Endometrium (tissue), 2 donors: Measurements from ENCODE around the gene WBP2.
"Not testable (repeated sequence)": the region's sequence is repeated elsewhere in the genome, so short reads cannot be mapped to it uniquely, and the experiment has no call there.

ENCODE experiments used
- FAIRE-seq: peaks from 2 replicates; lab custom pipeline; 2012; peaks lifted over from hg19 to GRCh38; lab: Jason Lieb, UNC
- donor health status: control.
- donor health status: control.

Gene WBP2

GRCh38 chr17:75888484-75888883, 33.3 kb upstream of the WBP2 start:
- no peak for FAIRE-seq

GRCh38 chr17:75885860-75886259, 30.7 kb upstream of the WBP2 start:
- not testable (repeated sequence) for FAIRE-seq

DNA sequence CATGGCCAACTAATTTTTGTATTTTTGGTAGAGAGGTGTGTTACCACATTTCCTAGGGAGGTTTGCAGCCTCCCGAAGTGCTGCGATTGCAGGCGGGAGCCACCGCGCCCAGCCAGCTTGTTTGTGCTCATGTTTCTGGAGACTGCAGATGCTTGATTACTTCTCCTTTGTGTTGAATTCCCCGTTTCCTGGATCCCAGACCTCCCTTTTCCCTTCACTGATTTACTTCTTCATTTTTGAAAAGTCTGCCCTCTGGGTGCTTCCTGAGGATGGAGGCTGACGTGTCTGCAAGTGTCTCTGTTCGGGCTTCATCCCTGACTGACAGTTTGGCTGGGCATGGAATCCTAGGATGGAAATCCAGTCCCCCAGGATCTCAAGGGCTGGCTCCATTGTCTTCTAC, 30.3 kb upstream of the WBP2 start:
- no peak for FAIRE-seq

DNA sequence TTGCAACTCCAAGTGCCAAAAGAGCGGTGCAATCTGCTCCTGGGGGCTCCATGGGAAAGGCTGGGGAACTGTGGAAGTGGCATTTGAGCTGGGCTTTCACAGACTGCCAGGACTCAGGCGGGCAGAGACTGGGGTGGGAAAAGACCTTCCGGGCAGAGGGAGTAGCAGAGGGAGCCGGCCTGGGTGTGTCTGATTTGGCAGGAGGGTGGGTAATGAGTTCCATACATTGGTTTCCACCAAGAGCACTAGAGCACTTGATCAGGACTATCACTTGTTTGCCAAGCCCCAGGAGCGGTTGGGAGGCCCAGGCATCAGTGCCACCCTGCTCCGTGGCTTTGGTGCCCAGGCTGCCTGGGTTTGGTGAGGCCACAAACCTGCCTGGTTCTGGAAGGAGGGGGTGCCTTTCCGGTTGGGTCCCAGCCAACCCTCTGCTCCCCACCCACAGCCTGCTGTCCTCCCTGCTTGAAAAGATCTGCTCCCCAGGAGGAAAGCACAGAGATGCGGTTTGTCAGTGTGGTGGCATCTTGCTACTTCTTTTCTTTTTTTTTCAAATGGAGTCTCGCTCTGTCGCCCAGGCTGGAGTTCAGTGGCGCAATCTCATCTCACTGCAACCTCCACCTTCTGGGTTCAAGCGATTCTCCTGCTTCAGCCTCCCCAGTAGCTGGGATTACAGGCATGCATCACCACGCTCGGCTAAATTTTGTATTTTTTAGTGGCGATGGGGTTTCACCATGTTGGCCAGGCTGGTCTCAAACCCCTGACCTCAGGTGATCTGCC, 26.7 kb upstream of the WBP2 start:
- no peak for FAIRE-seq

- FAIRE-seq, result no peak
Observed at GRCh38 chr17:75880266-75880665, 25.1 kb upstream of the WBP2 start.

DNA sequence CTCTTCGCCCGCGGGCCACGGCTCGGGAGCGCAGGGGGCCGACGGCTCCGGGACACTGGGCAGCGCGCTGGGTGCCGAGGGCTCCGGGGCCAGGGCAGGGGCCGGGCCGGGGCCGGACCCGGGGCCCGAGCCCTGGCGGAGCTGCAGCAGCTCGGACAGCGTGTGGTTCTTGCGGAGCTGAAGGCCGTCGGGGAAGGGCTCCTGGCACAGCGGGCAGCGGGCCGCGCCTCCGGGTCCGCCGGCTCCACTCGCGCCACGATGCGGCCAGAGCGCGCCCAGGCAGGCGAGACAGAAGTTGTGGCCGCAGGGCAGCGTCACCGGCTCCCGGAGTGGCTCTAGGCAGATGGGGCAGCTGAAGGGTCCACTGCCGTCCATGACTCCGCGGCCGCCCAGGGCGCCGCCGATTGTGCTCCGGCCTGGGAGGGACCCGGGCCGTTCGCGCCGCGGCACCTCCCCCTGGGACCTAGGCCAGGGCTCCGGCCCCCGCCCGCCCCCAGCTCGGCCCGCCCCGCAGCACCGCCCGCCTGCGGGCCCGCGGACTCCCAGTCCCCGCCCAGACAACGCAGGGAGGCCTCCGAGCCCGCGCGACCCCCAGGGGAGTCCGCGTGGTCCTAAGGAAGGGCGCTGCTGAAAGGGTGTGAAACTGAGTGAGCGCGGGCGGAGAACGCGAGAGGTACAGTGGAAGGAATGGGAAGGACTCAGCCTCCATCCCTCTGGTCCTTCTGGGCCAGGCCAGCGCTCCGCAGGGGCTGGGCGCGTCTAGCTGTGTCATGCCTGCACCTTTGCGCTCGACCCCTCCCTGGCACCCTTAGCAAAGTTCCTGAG, 23.3 kb upstream of the WBP2 start, which contains the start of gene TRIM47:
TSS of gene TRIM47 (minus strand) at position 408 of the 825 bp plus-strand sequence. CDS start at position 375, 33 bp downstream.
- no peak for FAIRE-seq

DNA sequence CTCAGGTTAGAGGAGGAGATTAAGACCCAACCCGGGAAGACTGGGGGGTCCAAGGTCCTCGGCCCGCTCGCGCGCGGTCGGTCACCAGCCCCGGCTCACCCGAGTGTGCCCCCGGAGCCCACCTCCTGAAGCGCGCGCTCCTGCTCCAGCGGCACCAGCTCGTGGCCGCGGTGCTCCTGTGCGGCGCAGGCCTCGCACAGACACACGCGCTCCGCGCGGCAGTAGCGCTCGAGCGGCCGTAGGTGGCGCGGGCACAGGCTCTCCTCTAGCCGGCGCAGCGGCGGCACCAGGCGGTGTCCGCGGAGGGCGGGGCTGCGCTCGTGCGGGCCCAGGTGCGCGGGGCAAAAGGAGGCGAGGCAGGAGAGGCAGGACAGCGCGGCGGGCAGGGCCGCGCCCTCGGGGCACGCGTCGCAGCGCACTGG, 22.6 kb upstream of the WBP2 start:
- FAIRE-seq, result no peak

DNA sequence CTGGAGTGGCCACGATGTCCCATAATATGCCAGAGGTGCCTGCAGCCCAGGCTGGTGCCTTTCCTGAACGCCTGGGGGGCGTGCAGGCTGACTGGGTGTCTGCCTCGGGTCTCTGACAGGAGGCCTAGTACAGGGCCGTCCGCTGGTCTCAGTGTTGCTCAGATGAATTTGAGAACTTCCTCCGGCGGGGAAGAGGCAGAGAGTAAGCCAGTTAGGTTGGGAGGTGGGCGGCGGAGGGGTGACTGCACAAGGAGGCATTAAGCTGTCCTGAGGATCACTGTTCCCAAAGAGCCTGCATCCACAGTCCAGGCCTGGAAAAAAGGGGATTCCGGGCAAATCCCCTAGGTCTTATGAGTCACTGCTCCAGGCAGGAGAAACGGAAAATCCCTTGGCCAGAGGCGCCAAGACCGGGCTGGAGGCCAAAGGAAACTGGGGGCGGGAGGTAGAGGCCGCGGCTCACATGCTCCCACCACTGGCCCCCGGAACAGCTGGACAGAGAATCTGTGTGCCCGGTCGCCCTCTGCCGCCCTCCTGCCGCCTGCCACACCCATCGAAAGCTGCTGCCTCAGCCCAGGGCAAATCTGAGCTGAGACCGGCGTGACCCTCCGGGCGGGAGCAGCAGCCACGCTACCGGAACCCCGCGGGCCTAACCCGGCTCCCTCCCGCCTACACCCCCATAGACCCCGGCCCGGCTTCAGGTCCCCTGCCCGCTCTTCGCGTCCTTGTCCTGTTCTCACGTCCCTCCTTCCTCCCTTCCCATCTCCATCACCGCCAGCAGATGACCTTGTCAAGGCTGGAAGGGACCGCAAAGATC, 22.0 kb upstream of the WBP2 start:
- FAIRE-seq, result no peak

DNA sequence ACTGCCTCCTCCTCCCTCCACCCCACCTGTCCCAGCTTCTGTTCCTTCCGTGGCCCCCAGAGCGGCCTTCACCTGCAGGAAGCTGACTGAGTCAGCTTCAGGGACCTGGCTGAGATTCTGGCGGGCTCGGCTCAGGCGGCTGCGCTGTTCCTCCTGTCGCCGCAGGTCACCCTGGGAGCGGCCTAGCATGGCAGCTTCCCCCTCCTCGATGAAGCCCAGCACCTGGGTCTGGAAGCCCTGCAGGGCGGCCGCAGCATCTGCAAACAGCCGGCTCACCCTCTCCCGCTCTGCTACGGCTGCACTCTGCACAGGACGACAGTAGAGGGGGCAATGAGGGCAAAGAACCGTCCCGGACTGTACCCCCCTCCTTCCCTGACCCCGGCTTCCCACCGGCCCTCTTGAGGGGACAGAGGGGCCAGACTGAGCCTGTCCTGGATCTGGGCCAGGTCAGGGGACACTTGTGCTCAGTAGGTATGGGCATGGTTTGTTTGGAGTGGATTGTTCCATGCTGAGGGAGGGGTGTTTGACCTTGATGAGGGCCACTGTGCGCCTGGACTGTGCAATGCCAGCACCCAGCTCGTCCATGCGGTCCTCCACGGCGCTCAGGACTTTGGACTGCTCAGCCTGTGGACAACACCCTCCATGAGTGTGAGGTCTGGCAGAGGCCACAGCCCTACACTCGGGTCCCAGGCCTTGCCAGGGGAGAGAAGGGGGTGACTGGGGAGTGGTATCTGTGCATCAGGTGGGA, 21.2 kb upstream of the WBP2 start:
- FAIRE-seq, result no peak

- no peak for FAIRE-seq
Observed at GRCh38 chr17:75875940-75876189, 20.7 kb upstream of the WBP2 start.

GRCh38 chr17:75875182-75875939, 20.2 kb upstream of the WBP2 start:
- no peak for FAIRE-seq

DNA sequence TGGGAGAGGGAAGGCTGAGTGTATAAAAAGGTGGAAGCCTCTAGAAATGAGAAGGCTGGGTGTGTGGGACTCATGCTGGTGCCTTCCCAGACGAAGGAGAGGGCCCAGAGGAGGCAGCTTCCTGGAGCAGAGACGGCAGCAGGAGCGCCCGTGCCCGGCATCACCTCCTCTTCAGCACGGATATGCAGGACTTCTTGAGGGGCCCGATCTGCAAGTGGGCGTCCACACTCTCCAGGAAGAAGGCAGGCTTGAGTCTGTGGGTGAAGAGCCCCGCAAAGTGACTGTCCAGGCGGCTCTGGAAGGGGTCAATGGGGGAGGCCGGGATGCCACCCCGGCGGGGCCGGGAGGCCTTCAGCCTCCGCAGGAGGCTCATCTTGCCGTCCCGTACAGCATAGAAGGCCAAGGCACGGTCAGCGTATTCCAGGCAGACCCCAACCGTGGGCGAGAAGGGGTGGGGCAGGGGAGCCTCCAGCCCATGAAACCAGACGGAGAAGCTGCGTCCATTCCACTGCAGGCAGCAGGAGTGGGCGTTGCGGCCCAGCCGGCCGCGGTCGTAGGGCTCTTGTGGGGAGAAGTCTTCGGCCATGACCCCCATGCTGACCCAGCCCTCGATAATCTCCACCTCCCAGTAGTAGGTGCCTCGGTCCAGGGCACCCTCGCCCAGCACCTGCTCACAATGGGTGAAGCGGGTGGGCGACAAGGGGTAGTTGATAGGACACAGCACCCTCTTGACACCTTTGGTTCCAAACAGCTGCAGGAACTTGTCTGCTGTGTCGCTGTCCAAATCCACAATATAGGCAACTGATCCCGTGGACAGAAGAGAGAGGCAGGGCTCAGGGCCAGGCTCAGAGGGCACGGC, 19.4 kb upstream of the WBP2 start:
- FAIRE-seq, result no peak

DNA sequence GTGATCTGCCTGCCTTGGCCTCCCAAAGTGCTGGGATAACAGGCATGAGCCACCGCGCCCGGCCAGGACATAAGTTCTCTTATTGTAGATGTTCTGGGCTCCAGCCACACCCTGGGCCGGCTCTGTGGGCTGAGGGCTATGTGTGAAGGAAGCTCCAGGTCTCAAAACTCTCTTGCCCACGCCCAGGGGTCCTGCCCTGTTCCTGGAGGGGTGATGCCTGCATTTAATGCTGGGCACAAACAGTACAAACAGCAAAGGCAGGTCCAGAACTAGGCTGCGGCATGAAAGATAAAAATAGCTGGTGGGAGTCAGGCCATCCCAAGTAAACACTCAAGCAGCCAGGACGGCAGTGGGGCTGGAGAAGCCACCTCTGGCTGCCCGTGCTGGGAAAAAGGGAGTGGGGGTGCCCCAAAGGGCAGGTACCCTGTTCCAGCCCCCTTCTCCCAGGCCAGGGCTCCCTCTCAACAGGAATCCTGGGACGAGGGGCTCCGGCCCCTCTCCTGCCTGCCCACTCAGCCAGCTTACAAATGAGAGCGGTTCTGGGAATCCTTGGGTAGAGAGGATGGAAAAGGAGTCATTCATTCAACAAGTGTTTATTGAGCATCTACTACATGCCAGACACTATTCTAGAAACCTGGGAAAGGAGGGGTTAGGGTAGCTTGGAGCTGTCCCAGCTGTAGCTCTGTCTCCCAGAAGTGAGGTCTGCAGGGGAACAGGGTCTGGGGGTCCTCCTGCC, 18.6 kb upstream of the WBP2 start:
- FAIRE-seq, result no peak

DNA sequence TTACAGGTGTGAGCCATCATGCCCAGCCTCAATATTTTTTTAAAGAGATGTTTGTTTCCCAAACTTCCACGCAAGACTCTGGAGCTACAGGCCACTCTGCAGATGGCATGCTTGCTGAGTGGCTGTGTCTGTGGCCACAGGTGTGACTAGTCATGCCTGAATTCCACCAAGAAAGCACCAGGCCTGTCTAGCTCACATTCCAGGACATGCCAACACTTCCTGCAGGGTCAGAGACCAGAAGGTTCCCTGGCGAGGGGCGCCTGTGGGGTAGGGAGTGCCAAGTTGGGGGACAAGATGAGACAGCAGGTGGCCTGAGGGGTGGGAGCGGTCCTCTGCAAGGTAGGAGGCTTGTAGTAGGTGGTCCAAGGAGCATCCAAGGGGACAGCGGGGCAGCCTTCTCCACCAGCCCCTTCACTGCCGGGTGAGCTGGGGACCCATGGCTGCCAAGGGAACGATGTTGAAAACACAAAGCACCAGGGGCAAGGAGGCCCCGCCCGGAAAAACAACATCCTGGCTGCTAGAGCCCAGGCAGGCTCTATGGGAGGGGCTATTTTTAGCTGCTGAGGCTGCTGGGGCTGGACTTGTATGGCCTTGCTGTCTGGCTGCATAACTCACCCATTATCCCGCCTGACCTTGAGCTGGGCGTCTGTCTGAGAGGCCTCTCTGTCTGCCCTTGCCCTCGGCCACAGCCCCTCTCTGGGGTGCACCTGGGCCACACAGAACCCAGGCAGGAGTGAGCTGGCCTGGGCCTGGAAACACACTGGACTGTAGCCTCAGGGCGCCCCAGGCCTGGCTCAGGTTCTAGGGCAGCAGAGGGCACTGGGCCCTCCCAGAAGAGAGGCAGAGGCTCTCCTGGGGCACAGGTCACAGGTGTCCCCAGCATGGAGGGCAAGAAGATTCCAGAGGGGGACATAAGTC, 17.6 kb upstream of the WBP2 start:
- FAIRE-seq, result no peak

DNA sequence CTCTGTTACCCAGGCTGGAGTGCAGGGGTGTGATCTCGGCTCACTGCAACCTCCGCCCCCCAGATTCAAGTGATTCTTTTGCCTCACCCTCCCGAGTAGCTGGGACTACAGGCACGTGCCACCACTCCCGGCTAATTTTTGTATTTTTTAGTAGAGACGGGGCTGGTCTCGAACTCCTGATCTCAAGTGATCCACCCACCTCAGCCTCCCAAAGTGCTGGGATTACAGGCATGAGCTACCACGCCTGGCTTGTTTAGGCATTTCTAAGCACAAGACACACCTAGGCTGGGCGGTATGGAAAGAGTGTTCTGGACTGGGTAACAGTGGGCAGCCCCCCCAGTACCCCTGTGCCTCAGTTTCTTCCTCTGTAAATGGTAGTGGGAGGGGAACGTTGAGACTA, 15.1 kb upstream of the WBP2 start:
- not testable (repeated sequence) for FAIRE-seq

GRCh38 chr17:75869282-75870141, 14.4 kb upstream of the WBP2 start:
- no peak for FAIRE-seq

DNA sequence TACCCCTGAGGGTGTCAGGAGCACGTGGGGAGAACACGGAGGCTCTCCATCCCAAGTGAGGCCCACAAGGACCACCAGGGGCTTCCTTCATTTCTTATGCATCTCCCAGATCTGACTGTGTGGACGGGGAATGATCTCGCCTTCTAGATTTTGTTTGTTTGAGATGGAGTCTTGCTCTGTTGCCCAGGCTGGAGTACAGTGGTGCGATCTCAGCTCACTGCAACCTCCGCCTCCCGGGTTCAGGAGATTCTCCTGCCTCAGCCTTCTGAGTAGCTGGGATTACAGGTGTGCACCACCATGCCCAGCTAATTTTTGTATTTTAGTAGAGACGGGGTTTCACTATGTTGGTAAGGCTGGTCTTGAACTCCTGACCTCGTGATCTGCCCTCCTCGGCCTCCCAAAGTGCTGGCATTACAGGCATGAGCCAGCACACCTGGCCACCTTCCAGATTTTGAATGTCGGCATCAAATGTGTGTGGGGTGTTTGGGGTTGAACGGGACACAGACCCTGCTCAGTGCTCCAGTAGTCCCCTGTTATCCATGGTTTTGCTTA, 13.7 kb upstream of the WBP2 start:
- not testable (repeated sequence) for FAIRE-seq
